MM.1S (cell line): ENCODE data around the gene FES.

ENCODE experiments used
- DNase-seq: peaks from one replicate; pipeline ENCODE4 v3.0.0-alpha.2; 2015
- H2AFZ ChIP-seq: fragments of 300-600 bp; sonication (generic); 2 replicates; pipeline ENCODE4 v1.6.0; 2016; ENCODE audit warnings: antibody characterized with exemption, low read length
- H3F3A ChIP-seq: fragments of 300-600 bp; sonication (generic); 2 replicates; pipeline ENCODE4 v1.6.1; 2016; ENCODE audit warnings: mild to moderate bottlenecking, antibody characterized with exemption, low read length, moderate library complexity, mixed read lengths; ENCODE audit not compliant: insufficient read depth
- H3K27ac ChIP-seq: fragments of 300-600 bp; sonication (generic); 2 replicates; pipeline ENCODE4 v1.5.1; 2016; ENCODE audit warnings: mild to moderate bottlenecking, low read length
- H3K27me3 ChIP-seq: fragments of 300-600 bp; sonication (generic); replicated peaks from 2 replicates; pipeline ENCODE4 v1.6.0; 2016; ENCODE audit warnings: low read length; ENCODE audit not compliant: insufficient read depth
- H3K36me3 ChIP-seq: fragments of 300-600 bp; sonication (generic); replicated peaks from 2 replicates; pipeline ENCODE4 v1.6.1; 2016; ENCODE audit warnings: mild to moderate bottlenecking, low read length, mixed read lengths; ENCODE audit not compliant: insufficient read depth
- H3K4me1 ChIP-seq: fragments of 300-600 bp; sonication (generic); 2 replicates; pipeline ENCODE4 v1.6.1; 2016; ENCODE audit warnings: low read length, mixed read lengths
- H3K4me2 ChIP-seq: fragments of 300-600 bp; sonication (generic); 2 replicates; pipeline ENCODE4 v1.6.0; 2016; ENCODE audit warnings: low read depth, low read length
- H3K4me3 ChIP-seq: fragments of 300-600 bp; sonication (generic); 2 replicates; pipeline ENCODE4 v1.5.1; 2016; ENCODE audit warnings: low read length, mixed read lengths
- H3K79me2 ChIP-seq: fragments of 300-600 bp; sonication (generic); 2 replicates; pipeline ENCODE4 v1.6.1; 2016; ENCODE audit warnings: mixed run types, low read length, mixed read lengths
- H3K9ac ChIP-seq: fragments of 300-600 bp; sonication (generic); 2 replicates; pipeline ENCODE4 v1.6.1; 2016; ENCODE audit warnings: low read length, mixed read lengths
- H3K9me2 ChIP-seq: fragments of 300-600 bp; sonication (generic); replicated peaks from 2 replicates; pipeline ENCODE4 v1.6.1; 2016; ENCODE audit warnings: mild to moderate bottlenecking, low read length, mixed read lengths; ENCODE audit not compliant: insufficient read depth
- H3K9me3 ChIP-seq: fragments of 300-600 bp; sonication (generic); replicated peaks from 2 replicates; pipeline ENCODE4 v1.6.1; 2016; ENCODE audit warnings: mild to moderate bottlenecking, low read length, mixed read lengths; ENCODE audit not compliant: insufficient read depth
- H4K20me1 ChIP-seq: fragments of 300-600 bp; sonication (generic); 2 replicates; pipeline ENCODE4 v1.6.1; 2016; ENCODE audit warnings: mild to moderate bottlenecking, low read length, moderate library complexity, mixed read lengths; ENCODE audit not compliant: insufficient read depth
- CTCF ChIP-seq: fragments of 300-600 bp; sonication (generic); IDR thresholded peaks from 2 replicates; pipeline ENCODE4 v1.5.1; 2016; ENCODE audit warnings: antibody characterized with exemption, low read length, mixed read lengths
- EZH2 ChIP-seq: fragments of 300-600 bp; sonication (generic); optimal IDR thresholded peaks from 2 replicates; pipeline ENCODE3; 2017; ENCODE audit warnings: low read depth, mild to moderate bottlenecking, antibody characterized with exemption, low read length, mixed read lengths
- EZH2phosphoT487 ChIP-seq: fragments of 300-600 bp; sonication (generic); IDR thresholded peaks from 2 replicates; pipeline ENCODE4 v1.6.1; 2018; ENCODE audit warnings: antibody characterized with exemption, low read length

FES gene

GRCh38 chr15:90859234-90860131, 24.8 kb upstream of the FES start:
- H3K27ac ChIP-seq, result no peak overlapping the region

GRCh38 chr15:90860450-90860849, 23.9 kb upstream of the FES start:
- Histone ChIP-seq H3F3A (no peaks in the 10 kb centered on the region), H3K79me2 (no peaks in the 10 kb centered on the region), H3K27ac (no peak overlapping the region), H4K20me1 (no peaks in the 10 kb centered on the region), H3K4me1 (peaks cover 14% of the 10 kb centered on the region), H3K4me2 (no peak overlapping the region), H3K36me3 (no peaks in the 10 kb centered on the region), H3K4me3 (no peak overlapping the region), H3K9me2 (no peaks in the 10 kb centered on the region), H3K9ac (no peak overlapping the region), H3K27me3 (no peaks in the 10 kb centered on the region), H3K9me3 (no peaks in the 10 kb centered on the region), H2AFZ (no peak overlapping the region)
- no peak for DNase-seq
- TF ChIP-seq EZH2phosphoT487, result no peak

More at GRCh38 chr15:90859234-90860131, 24.8 kb upstream of the FES start:
- no peaks in the 10 kb centered on the region for H3K79me2 ChIP-seq
- peaks cover 23% of the 10 kb centered on the region for H3K4me1 ChIP-seq
- H3K4me3 ChIP-seq, result no peak overlapping the region
- H3K9me3 ChIP-seq, result no peaks in the 10 kb centered on the region
- H3K36me3 ChIP-seq, result no peaks in the 10 kb centered on the region
- H3K27me3 ChIP-seq, result no peaks in the 10 kb centered on the region
- no peaks in the 10 kb centered on the region for H4K20me1 ChIP-seq
- H3K9ac ChIP-seq, result no peak overlapping the region
- TF ChIP-seq EZH2phosphoT487 (no peak), EZH2 (no peak), CTCF (no peak)
- no peaks in the 10 kb centered on the region for H3K9me2 ChIP-seq
- H3K4me2 ChIP-seq, result no peak overlapping the region
- H3F3A ChIP-seq, result no peaks in the 10 kb centered on the region
- H2AFZ ChIP-seq, result no peak overlapping the region
- DNase-seq, result no peak

GRCh38 chr15:90860942-90861675, 23.2 kb upstream of the FES start:
- H3K4me2 ChIP-seq, result no peak overlapping the region
- no peak overlapping the region for H2AFZ ChIP-seq
- TF ChIP-seq CTCF (no peak), EZH2 (no peak), EZH2phosphoT487 (no peak)
- no peak overlapping the region for H3K4me3 ChIP-seq
- no peaks in the 10 kb centered on the region for H3F3A ChIP-seq
- H3K4me1 ChIP-seq, result peaks cover 8% of the 10 kb centered on the region
- H3K9me2 ChIP-seq, result no peaks in the 10 kb centered on the region
- H3K9me3 ChIP-seq, result no peaks in the 10 kb centered on the region
- no peaks in the 10 kb centered on the region for H3K36me3 ChIP-seq
- H3K27ac ChIP-seq, result no peak overlapping the region
- DNase-seq, result no peak
- no peaks in the 10 kb centered on the region for H3K27me3 ChIP-seq
- no peak overlapping the region for H3K9ac ChIP-seq
- no peaks in the 10 kb centered on the region for H4K20me1 ChIP-seq
- H3K79me2 ChIP-seq, result no peaks in the 10 kb centered on the region
